ENCODE measurements around the gene FCRLB. TPM values are rescaled to one million over a fixed set of nuclear protein-coding genes. Genes with fewer than 3 reads are reported as not detected.

Gene FCRLB
- total and polyA plus RNA-seq, 9 of the 15 experiments (the other 6 are each of a cell fraction or from before 2014, with no cell fraction given) = 0.20 to 4.6 (median 1.3) TPM

GRCh38 chr1:161743231-161743630 lies 21.9 kb downstream of the FCRLB start:
- TF ChIP-seq DEAF1 (CRISPR knock-in tag; IDR thresholded peaks at IDR 0.05) = no peak
- TF ChIP-seq SREBF2 (CRISPR knock-in tag; IDR thresholded peaks at IDR 0.05) = no peak
- TF ChIP-seq MAZ (CRISPR knock-in tag; conservative IDR thresholded peaks at IDR 0.05 in 1 of 2, IDR thresholded peaks at IDR 0.05 in 1 of 2) = no peak
- TF ChIP-seq SMAD4 (CRISPR knock-in tag; conservative IDR thresholded peaks at IDR 0.05) = no peak
- no peak for TF ChIP-seq E2F8 (IDR thresholded peaks at IDR 0.05; ENCODE audit: low read depth, partially characterized antibody)
- TF ChIP-seq THAP7 (CRISPR knock-in tag; IDR thresholded peaks at IDR 0.05) = no peak
- no peak for TF ChIP-seq CBFB (CRISPR knock-in tag; IDR thresholded peaks at IDR 0.05)
- TF ChIP-seq WHSC1 (IDR thresholded peaks at IDR 0.05; ENCODE audit: low read length) = no peak
- no peak for TF ChIP-seq MAFG (tag; conservative IDR thresholded peaks at IDR 0.05)
- TF ChIP-seq FOXJ2 (tag; IDR thresholded peaks at IDR 0.05) = no peak
- no peak for TF ChIP-seq FUS (optimal IDR thresholded peaks at IDR 0.05; ENCODE audit: low read depth, low read length)
- no peak for TF ChIP-seq ELF2 (CRISPR knock-in tag; IDR thresholded peaks at IDR 0.05)
- TF ChIP-seq ZFP1 (CRISPR knock-in tag; IDR thresholded peaks at IDR 0.05) = no peak
- no peak for TF ChIP-seq HMBOX1 (IDR thresholded peaks at IDR 0.05)
- no peak for TF ChIP-seq ZNF644 (tag; IDR thresholded peaks at IDR 0.05; ENCODE audit: low read depth)
- no peak for TF ChIP-seq ZNF57 (CRISPR knock-in tag; IDR thresholded peaks at IDR 0.05)
- TF ChIP-seq TEAD1 (CRISPR knock-in tag; IDR thresholded peaks at IDR 0.05) = no peak
- ChIA-PET POLR2A (interaction anchor here (1.1 kb wide), 1 partner anchor 20 kb away, joined by 3 read pairs; no protein-coding TSS in a partner anchor), CTCF (ENCODE audit: low intra/inter-chr PET ratio) (interaction anchor here (3.2 kb wide), 1 partner anchor 256 kb away, joined by 13 read pairs; no protein-coding TSS in a partner anchor)
- in situ Hi-C loops (cut with MboI) = loop anchor here (5.0 kb wide), 3 partner anchors 96 to 256 kb away; no protein-coding TSS in a partner anchor
- Histone ChIP-seq H3K4me2 (ENCODE audit: insufficient read depth, low read length) (no peak overlapping the region), H3K9me1 (ENCODE audit: control insufficient read depth, insufficient read depth, low read length) (no peaks in the 10 kb centered on the region), H2AFZ (ENCODE audit: low read depth, low read length) (0 out of 2 replicates have a peak overlapping the region, but pooled peaks have one; percentile 35), H3K4me1 (replicated peaks in 1 of 2; ENCODE audit: control insufficient read depth in 2 of 2, insufficient read depth in 2 of 2, low read length in 2 of 2) (peaks cover 12 to 37% of the 10 kb centered on the region in 2 experiments; a peak in 4 of 5 replicates), H3K27ac (ENCODE audit: extremely low read depth, low read depth, low read length) (no peak overlapping the region), H3K36me3 (ENCODE audit: control insufficient read depth, insufficient read depth, low read length) (no peaks in the 10 kb centered on the region), H3K27me3 (ENCODE audit: control insufficient read depth in 2 of 2, insufficient read depth in 2 of 2, low read length in 2 of 2) (no peaks in the 10 kb centered on the region), H4K20me1 (replicated peaks; ENCODE audit: control insufficient read depth, insufficient read depth, low read length) (no peaks in the 10 kb centered on the region), H3K9ac (ENCODE audit: insufficient read depth in 1 of 2, low read depth in 2 of 2, low read length in 2 of 2) (no peak overlapping the region; a peak in 1 of 4 replicates), H3K79me2 (ENCODE audit: control insufficient read depth, insufficient read depth, low read length) (no peaks in the 10 kb centered on the region), H3K4me3 (no peak overlapping the region), H3K9me3 (replicated peaks; ENCODE audit: control insufficient read depth, insufficient read depth, low read depth, low read length) (no peaks in the 10 kb centered on the region)
- ATAC-seq = no peak
- DNase-seq (ENCODE audit: extremely low read depth in 1 of 4, low spot score in 3 of 4) = no peak
- BruUV-seq (replicated peaks) = no TSS peak
- intact Hi-C loops (cut with micrococcal nuclease) = loop anchor here (5.0 to 10.0 kb wide), 2 partner anchors 258 to 294 kb away; no protein-coding TSS in a partner anchor
- WGBS (ENCODE audit: insufficient coverage, low coverage, missing lambda C conversion rate) = 69% methylated on average over 9 of the region's 9 CpGs
- FAIRE-seq = no peak

All from K562 (cell line).